NCI-H1417 treated with DMSO at 0.1 percent for 48 hours (cell line): Measurements from ENCODE around the gene LYPD6B.

Experiments used
- DNase-seq: peaks from one replicate; lab custom pipeline; 2025; lab: John Stamatoyannopoulos, UW

Gene LYPD6B

DNA sequence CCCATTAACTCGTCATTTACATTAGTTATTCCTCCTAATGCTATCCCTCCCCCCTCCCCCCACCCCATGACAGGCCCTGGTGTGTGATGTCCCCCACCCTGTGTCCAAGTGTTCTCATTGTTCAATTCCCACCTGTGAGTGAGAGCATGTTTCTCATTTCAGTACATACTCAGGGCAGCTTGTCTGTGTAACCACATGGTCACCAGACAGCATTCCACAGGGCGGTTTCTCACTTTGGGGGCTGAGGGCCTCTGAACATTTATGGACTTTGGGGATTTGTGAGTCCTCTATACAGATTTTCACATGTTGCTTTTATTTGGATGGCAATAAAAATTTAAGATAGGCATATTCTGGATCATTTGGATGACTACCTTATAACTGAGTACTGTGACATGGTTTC lies 84.0 kb downstream of the LYPD6B start:
- DNase-seq, result no peak

DNA sequence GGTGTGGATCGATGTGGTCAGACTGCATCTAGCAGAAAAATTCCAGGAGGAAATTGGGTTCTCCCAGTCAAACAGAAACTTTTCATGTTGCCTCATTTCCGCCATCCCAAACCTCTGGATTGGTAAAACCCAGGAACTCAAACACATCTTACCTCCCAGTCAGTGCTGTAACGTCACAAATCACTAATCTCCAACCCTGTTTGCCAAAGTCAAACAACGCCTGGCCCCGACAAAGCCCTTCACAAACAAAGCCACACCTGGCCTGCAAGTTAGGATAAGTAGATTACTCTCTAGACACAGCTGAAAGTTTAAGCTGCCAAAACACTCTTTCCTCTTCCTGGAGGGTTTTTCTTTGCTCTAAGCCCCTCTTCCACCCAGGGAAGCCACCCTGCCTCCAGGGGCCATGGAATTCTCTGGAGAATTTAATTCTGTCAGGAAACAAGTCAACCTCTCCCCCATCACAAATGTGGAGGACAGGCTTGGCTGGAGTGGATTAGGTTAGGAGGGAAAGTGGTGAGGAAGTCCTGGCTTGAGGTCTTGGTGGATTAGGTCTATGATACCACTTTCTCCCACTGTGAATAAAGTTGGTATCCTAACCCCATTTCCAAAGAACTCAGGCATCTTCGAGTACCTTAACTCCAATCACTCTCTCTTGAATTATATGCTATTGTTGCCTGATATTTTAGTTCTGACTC lies 86.7 kb downstream of the LYPD6B start:
- DNase-seq, result no peak

DNA sequence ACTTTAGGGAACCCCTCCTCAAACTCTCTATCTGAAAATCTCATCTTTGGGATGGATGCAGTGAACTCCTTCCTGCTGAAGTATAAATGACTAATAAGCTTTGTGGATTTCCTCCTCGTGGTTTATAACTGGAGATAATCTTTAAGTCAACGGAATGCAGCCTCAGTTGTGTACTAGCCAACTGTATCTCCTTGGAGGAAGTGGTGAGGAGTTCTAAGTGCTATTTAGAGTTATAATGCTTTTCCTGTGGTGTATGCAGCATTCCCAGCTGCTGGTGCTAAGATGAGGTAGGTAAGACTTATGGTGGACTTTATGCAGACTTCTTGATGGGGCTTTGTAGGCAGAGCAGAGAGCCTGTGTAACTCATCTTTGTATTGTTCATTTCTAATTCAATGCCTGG lies 90.9 kb downstream of the LYPD6B start:
- no peak for DNase-seq

DNA sequence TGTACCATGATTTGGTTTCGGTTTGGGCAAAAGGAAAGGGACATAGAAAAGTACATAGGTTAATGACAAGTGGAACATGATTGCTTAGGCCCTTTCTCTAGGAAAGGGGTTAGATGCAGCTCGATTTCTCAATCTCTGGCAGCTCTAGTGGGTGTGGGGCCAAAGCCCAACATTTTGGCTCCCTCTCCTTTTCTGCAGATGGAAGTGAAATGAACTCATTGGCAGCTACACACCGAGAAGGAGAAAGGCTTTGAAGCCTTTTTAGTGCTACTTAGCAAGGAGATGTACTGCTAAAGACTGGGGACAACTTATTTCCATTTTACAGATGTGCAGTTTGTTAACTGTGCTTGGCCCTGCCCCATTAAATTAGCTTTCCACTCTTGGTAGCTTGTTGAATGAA lies 93.8 kb downstream of the LYPD6B start:
- DNase-seq, result no peak

DNA sequence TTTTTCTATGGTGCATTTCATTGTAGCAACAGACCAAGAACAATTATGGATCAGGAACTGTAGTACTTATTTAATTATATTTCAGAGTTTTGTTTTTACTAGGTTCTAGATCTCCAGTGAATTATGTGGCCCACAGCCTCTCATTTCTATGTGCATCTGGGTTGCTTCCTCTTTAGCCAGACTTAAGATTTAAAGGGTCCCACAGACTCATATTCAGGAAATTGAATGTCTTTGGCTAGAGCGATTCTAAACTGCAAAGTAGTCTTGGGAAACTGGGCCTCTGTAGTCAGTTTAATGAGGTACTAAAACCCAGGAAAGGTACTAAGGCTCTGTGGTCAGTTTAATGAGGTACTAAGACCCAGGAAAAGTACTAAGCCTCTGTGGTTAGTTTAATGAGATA lies 94.4 kb downstream of the LYPD6B start:
- DNase-seq, result no peak

DNA sequence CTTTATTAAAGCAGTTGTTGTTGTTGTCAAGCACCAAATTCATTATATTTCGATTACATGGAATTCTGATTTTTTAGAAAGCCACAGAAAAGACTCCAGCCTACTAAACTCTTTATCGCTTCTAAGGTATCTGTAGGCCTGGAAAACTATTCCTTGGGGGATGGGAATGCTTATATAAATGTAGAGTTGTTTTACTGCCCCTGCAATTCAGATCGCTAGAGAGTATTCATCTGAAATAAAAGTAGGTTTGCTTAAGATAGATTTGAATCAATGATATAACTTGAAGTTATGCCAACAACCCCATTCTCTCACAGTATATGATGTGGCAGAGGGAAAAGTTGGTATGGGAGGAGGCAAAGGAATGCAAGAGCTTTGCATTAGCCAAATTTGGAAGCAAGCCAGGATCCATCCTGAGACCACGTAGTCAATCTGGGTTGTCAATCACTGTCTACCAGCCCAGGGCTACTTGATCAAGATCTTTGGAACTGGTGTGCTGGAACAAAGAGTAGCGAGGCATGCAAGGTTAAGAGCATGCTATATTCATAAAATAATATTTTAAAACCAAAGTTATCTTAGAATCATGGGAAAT lies 95.9 kb downstream of the LYPD6B start:
- DNase-seq, result no peak

DNA sequence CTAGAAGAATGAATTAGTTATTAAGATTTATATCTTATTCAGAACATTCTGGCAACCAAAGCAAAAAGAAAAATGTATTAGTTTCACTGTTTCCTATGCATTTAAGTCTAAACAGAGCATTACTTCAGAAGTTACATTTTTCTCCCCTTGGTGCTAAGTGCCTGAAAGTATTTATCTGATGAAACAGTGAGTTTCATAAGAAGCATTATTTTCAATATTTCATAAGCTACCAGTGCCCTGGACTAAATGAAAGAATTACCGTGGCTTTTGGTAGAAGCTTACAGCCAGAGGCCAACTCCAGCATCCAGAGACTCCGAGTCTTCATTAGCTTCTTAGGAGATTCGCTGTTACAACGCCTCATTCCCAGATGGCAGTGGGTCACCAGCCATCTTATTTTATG lies 97.6 kb downstream of the LYPD6B start:
- DNase-seq, result no peak

DNA sequence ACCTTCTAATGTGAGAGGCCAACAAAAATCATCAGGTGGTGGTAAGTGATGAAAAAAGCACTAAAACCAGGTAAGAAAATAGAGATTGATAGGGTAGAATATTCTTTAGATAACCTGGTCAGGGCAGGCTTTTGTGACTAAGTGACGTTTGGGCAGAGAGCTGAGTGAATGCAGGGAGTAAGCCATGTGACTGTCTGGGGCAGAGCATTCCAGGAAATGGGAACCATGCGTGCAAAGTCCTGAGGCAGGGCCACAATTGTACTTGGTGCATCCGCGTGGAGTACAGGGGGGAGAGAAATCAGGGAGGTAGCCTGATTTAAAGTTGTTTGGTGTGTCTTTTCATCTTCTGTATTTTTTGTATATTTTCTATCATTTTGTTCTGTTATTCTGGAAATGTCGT lies 102.5 kb downstream of the LYPD6B start:
- DNase-seq, result no peak

DNA sequence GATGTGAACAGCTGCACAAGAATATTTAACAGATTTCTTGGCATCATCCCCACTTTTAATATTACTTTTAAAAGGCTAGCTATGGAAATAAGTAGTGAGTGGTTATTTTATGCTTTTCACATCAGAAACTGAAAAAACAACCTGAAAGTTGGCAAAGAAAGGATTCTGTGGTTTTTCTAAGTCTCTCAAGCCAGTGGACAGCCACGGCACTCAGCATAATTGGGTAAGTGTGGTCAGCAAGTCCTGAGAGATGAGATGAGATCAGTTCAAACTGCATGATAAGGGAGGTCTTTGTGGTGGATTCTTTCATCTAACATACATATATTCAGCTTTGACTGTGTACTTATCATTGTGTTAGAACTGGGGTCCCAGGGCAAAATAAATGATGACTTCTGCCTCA lies 105.2 kb downstream of the LYPD6B start:
- no peak for DNase-seq

DNA sequence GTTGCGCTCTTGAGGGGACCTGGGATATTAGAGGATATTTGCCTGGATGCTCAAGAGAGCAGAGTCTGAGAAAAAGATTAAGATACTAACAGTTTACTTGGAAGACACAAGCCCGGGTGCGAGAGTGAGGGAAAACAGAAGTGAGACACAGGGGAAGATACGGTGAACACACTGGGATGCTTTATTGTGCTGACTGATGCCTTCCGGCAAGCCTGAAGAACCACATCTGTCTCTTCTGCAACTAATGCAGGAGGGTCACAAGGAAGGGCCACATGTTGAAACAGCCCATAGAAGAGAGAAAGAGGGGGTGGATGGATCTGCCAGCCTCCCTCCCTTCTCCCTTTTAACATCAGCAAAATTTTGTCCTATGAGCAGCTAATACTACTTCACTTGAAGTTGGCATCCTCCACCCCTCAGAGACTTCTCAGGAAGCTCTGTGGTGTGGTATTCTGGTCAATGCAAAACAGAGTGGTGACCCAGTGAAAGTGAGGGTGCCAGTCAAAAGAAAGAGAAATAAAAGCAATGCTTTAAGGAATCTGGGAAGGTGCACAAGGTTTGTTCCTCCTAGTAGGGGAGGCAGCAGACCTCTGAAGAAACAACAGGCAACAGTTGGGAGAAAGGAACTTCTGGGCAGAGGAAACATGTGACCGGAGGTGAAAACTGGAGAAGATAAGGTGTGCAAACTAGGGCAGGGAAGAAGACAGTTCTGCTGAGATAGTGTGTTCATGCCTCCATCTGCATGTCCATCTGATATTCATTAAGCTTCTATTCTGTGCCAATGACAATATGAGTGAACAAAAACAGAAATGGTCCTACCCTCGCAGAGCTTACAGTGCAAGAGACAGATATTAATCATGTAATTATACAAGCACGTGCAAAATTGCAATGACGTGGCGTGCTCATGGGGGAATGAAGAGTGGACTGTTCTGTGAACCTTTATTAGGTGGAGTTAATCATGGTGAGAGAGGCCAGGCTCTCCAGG lies 107.1 kb downstream of the LYPD6B start:
- DNase-seq, result no peak

DNA sequence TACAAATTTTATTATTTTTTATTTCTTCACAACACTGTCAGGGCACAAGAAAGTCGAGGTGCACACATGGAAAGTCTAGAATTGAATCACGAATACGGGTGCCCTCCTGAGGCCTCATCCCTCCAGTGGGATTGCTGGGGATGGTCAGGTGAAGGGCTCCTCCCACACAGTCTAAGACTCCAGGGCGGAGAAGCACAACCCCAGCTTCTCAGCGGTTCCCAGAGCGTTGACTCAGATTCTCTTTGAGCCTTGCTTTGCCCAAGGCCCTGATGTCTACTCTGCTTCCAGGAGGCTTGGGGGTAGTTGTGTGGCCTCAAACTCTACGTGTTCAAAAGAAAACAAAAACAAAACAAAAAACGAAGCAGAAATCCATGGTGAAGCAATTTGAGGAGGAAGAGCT lies 108.4 kb downstream of the LYPD6B start:
- no peak for DNase-seq

DNA sequence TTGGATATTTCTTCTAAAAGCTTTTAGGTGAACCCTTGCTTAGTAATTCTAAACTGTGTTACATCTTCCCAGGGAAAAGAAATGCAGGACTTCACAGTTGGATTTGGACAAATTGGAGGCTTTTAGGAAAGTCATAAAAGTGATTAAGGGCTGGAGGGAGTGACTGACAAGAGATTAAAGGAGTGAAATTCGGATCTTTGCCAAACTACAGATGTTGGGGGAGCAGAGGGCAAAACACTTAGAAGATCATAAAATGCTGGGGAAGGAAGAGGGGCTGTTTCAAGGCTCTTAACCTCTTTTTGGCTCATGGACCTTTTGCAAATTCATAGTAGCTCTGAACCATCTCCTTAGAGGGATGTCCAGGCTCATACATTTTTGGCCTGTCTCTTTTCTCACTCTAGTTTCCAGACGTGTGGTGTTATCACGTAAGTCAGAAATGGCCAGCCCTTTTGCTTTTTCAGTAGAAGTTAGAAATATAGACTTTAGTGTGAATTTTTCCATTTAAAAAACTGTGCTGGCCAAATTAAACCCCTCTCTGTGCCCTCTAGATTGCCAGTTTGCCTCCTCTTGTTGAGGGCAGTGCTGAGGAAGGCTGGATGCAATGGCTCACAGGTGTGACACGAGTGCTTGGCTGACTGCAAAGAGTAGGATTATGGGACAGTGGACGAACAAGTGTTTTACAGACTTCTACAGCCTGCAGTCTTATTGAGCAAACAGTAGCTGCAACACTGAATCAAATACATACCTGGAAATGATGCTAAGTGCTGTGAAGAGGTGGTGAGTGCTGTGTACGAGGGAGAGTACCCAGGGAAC lies 109.9 kb downstream of the LYPD6B start:
- DNase-seq, result no peak

DNA sequence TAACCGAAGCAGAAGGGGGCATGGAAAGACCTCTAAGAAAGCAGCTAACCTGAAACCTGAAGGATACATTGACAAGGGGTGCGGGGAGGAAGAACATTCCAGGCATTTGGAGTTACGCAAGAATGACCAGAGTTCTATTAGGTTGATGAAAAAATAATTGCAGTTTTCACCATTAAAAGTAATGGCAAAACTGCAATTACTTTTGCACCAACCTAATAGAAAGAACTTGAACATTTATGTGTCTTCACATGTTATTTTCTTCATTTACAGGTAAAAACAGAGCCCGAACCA lies 110.5 kb downstream of the LYPD6B start:
- no peak for DNase-seq

DNA sequence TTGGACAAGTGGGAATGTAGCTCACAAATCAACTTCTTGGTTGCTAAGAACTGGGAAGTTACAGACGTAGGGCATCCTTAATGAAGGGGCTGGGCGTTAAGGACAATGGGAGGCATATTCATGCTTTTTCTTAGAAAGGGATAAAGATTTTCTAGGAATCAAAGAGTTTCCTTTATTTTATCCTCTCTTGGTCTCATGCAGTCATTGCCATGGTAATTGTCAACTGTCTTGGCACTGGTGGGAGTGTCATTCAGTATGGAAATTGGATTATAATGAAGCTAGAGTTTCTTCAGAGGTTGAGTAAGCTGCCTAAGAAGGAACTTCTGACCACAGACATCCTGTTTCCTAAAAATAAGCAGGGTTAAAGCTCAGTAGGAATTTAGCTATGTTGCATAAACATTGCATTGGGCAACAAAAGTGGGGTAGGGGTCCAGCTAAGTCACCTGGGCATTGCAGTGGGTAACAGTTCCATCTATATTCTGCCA lies 114.0 kb downstream of the LYPD6B start:
- no peak for DNase-seq

DNA sequence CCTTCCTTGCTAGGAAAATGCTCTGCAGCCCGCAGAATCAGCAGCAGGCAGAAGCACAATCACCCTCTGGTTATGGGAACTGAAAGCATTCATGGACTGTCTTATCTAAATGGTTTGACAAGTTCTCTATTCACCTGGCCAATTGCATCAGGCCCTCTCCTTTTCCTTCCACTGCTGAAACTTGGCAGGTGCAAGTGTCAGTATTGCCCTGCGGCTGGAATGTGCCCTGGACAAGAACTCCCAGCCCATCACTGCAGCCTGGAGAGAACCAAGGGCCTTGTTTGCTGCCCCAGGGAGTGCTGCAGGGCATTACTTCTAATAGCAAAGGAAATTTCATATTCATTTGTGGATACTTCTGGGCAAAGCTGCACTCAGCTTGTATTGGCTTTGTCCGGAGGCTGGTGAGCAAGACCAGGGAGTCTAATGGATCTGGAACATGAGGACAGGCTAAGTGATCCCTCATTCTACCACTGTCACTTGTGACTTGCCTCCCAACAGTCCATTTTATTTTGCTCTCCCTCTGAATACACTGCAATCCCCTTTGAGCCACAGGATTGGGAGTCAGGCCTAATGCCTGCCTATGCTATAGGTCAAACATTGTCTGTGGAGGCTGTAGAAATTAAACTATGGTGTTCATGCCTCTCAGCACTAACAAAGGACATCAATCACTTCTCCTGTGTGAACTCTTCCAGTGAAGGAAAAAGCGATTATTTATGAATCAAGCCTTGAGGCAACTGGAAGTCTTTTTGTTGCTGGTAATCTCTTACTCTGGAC lies 116.9 kb downstream of the LYPD6B start:
- no peak for DNase-seq

DNA sequence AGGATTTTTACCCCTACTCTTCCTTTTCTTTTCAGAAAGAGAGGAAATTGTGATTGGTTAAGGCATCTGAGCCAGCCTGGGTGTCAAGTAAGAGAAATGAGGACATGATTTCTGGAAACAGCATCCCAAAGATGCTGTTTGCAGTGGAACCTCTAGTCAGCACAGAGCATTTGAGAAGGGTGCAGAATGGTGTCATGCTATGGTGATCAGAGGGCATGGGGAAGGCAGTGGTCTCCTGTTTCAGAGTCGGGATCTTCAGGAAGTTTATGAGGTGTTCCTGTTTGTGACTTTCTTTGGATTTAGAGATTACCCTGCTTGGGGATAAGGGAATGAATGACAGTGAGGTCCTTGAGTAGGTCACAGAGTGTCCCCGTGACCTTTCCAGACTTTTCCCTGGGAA lies 117.5 kb downstream of the LYPD6B start:
- no peak for DNase-seq

DNA sequence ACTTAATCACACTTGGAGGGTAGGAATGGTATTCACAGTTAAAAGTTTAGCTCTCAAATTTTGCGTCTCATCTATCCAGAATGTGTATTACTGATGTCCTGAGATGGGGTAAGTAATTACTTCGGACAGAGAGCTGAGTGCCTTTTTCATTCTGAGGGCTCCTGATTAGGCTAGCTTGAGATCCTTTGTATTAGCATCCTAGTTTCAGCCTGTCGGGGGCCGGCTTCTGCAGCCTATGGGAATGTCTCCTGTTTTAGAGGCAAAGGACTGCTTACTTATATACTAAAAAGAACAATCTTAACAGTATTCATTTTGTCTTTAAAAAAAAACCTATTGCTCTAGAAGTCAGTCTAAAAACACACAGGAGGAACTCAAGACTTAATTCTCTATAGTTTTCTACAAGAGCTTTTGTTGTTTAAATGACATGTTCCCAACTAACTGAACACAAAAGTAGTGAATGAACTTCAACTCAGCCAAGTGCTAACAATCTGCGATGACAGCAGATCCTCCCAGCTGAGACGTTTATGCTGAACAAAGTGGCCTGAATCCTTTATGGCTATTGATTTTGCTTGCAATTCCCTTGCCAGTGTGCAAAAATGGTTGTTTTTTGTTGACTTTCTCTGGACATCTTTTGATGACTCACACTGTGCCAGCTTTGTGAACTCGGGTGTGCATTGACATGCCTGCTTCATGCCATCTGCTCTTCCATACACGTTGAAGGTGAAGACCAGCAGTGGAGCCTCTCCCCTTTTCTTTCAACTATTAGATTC lies 118.7 kb downstream of the LYPD6B start:
- no peak for DNase-seq

DNA sequence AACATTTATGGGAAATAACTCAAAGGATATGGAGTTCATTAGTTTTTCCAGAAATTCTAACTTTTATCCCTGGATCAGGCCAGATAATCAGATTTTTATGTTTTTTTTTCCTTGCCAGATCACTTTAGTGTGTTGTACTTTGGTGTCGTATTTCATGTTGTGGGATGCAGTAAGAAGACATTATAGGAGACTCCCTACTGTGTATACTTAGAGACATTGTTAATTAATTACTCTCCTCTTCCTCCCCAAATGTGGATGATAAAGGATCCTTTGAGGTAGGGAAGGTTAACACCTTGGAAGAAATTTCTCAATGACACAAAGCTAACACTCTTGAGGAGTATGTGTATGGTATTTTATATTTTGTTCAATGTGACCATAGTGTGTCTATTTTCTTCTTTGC lies 120.5 kb downstream of the LYPD6B start:
- DNase-seq, result no peak

DNA sequence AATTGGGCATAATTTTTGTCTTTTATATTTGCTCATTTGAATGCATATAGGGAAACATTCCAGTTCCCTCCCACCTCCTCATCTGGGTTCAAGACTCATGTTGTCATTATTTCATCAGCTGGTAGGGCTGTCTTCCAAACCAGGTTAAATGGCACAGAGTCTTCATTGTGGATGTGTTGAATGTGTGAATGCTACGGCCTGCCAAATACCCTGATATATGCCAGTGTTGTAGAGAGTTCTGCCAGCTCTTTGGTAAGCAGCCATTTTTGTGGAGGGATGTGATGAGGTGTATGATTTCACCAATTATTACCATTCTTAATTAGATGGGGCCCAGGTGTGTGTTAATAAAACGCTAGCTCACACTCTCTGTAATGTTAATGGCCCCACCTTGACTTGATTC lies 121.7 kb downstream of the LYPD6B start:
- DNase-seq, result no peak

DNA sequence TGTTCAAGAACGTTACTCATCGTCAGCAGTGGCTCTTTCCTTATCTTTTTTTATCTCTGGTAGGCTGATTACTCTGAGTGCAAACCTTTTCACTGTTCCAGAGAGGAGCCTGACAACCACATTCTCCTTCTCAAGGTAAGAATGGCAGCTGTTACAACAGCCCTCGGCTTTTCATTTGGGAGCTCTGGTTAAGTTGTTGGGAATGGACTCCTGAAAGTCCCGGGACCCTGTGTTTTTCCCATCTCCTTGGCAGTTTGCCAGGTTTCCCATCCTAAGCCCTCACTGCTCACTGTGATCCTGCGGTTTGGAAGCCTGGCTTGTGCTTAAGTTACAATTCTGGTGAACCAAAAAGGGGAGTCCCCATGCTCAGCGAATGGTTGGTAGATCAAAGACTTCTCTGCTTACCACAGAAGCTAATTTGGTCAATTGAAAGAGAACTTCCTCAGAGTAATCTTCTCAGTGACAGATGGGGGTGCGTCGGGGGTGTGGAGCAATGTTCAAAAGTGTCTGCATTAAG lies 122.3 kb downstream of the LYPD6B start:
- DNase-seq, result no peak
